HK-2 (cell line): ENCODE results near the gene DEPDC7.
"Not testable (repeated sequence)": the region's sequence is repeated elsewhere in the genome, so short reads cannot be mapped to it uniquely, and the experiment has no call there.

Experiments used
- DNase-seq: peaks from one replicate; pipeline ENCODE4 v3.0.0-alpha.2; 2018; ENCODE audit not compliant: unreplicated experiment

DEPDC7 gene

DNA sequence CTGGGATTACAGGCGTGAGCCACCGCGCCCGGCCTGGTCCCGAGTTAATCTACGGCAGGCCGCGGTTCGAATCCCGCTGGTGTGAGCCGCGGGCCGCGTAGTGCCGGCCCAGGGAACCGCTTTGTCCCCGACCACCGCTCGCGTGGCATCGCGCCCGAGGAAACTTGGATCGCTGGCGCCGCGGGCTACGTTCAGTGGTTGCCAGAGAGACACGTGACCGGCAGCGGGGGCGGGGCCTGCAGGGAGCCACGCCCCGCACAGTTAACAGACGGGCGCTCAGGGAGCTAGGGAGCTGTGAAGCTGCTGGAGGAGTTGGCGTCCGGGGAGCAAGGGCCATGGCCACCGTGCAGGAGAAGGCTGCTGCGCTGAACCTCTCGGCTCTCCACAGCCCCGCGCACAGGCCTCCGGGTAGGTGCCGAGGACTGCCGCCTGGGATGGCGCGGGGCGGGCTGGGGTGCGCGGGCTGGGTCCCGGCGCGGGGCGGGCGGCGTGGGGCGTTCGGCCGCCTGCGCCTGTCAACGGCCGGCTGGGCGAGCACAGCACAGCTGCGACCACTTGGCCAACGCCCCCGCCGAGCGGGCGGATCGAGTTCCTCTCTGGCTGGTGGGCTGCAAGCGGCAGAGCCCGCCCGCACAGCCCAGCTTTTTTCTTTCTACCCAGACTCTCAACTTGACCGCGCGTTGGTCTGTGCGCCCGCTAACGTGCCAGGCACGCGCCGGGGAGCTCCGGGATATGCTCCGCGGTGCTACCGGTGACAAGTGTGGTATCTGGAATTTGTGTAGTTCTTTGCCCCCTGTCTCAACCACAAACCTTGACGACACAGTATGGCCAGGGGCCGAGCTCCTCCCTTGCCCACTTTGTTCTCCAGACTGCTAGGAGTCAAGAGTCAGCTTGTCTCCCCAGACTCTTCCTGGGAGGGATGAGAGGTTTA, at the start of gene DEPDC7:
Gene DEPDC7 (plus strand): TSS at position 258 of the 931 bp plus-strand sequence. CDS start 78 bp downstream, at position 336.
- DNase-seq = peak; percentile 88

DNA sequence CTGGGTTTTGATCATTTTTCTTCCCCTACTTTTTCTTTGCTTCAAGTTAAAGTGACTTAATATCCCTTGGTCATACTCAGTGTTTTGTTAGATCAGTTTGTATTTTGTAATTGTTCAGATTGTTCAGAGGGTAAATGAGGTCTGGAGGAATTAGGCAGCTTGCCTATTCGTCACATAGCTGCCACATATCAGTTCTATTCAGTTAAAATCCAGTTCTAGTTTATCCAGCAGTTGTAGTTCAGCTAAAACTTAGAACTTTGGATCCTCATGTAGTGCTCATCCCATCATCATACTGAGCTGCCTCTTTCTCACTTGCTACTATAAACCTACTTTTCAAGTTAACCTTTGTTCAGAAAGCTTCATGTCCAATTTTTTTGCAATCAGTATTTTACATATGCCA, 47.1 kb upstream of the DEPDC7 start:
- DNase-seq = no peak

DNA sequence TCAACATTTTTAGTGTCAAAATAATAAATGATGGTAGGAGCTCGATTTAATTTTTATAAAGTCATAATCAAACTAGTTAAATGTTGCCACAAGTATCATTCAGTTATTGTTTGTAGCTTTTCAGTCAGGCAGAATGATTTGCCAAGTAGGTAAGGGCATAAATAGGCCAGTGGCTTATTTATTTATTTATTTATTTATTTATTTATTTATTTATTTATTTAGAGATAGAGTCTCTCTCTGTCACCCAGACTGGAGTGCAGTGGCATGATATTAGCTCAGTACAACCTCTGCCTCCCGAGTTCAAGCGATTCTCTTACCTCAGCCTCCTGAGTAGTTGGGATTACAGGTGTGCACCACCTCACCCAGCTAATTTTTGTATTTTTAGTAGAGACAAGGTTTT, 43.4 kb upstream of the DEPDC7 start:
- DNase-seq = not testable (repeated sequence)

DNA sequence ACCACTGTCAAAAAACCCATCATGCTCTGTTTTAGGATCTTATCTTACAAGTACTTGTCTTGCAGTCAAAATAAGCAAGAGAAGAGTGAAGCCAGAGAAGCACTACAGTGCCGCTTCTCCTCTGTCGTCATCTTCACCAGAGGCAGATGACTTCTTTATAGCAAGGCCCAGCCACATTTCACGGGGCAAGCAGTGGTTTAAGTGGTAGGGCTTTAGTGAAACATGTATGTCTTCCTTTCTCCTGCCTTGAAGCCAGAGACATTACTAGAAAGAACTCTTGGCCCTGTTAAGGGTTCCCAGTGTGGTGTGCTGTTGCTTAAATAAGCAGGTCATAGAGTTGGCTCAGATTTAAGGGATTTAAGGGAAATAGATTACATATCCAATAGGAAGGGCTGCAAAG, 42.9 kb upstream of the DEPDC7 start:
- DNase-seq = no peak

DNA sequence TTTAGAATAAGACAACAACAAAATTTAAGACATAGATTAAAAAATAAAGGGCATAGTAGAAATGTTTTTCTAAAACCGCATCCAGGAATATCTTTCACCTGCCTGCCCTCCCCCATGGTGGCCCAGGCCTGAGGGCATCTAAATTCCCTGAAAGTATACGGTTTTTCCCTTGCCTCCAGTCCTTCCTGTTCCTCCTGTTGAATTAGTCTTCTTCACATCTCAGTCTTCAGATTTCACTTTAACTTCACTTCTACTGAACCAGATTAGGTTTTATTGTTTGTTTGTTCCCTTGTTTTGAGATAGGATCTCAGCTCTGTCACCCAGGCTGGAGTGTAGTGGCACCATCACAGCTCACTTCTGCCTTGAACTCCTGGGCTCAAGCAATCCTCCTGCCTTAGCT, 33.1 kb upstream of the DEPDC7 start:
- no peak for DNase-seq

DNA sequence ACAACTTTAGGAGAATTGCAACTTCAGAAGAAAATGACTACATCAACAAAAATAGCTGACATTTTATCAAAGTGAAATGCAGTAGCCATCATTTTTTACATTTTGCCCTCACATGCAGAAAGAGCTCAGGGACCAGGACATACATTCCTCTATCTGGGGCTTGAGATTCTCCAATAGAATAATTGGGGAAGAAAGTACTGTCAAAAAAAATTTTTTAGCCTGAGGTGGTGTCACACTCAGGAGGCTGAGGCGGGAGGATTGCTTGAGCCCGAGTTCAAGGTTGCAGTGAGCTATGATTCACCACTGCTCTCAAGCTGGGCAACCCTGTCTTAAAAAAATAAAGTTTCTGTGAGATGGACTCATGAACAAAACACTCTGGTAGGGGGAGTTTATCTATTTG, 32.2 kb upstream of the DEPDC7 start:
- no peak for DNase-seq

DNA sequence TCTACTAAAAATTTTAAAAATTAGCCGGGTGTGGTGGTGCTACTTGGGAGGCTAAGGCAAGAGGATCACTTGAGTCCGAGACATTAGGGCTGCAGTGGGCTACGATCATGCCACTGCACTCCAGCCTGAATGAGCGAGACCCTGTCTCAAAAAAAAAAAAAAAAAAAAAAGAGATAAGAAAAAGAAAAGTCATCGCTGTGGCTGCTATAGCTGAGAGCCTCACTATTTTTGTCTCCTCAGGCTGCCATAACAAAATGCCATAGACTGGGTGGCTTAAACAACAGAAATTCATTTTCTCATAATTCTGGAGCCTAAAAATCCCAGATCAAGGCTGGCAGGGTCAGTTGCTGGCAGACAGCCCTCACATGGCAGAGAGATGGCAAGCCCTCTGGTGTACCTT, 30.1 kb upstream of the DEPDC7 start:
- DNase-seq = no peak

DNA sequence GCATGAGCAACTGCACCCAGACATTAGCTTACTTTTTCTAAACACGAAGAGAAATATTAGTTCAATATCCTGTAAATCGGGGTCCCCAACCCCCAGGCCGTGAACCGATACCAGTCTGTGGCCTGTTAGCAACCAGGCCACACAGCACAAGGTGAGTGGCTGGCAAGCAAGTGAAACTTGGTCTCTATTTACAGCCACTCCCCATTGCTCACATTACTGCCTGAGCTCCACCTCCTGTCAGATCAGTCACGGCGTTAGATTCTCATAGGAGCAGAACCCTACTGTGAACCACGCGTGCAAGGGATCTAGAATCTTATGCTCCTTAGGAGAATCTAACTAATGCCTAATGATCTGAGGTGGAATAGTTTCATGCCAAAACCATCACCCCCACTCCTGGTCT, 27.8 kb upstream of the DEPDC7 start:
- DNase-seq = no peak

DNA sequence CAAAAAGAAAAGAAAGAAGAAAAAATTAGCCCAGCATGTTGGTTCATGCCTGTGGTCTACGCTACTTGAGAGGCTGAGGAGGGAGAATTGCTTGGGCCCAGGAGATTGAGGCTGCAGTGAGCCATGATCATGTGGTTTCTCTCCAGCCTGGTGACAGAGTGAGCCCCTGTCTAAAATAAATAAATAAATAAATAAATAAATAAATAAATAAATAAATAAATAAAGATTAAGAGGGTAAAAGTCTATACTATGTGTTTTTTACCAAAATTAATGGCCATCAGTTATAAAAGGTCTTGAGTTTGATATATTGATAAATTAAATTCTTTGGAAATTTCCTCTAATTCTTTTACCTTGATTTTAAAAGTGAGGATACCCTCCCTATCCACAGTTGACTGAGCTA, 25.2 kb upstream of the DEPDC7 start:
- no peak for DNase-seq

DNA sequence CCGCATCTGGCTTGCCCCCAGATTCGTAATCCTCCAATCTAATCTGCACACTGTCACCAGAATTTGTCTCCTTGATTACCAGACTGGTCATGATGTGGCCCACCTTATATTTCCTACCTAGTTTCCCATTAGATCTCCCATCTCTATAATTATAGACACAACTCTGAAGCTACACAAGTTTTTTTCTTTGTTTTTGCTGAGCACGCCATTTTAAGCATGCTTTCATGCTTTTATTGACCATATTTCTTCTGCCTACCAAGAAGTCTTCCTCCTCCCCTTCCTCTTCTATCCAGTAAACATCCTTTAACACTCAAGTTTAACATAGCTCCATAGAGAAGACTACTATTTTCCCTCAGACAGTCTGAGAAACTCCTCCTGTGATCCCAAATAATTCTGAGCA, 24.3 kb upstream of the DEPDC7 start:
- DNase-seq = no peak

DNA sequence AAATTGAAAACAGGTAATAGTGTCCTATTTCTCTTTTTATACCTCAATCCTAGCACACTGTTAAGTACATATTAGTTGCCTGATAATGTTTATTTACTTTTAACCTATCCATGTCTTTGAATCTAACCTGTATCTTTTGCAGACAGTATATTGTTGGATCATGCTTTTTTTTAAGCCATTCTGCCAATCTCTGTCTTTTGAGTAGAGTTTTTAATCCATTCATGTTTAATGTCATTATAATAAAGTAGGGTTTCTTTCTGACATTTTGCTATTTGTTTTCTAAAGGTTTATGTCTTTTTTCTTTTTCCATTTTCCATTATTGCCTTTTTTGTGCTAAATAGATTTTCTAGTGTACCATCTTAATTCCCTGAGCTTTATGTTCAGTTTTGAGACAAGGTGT, 23.8 kb upstream of the DEPDC7 start:
- no peak for DNase-seq

DNA sequence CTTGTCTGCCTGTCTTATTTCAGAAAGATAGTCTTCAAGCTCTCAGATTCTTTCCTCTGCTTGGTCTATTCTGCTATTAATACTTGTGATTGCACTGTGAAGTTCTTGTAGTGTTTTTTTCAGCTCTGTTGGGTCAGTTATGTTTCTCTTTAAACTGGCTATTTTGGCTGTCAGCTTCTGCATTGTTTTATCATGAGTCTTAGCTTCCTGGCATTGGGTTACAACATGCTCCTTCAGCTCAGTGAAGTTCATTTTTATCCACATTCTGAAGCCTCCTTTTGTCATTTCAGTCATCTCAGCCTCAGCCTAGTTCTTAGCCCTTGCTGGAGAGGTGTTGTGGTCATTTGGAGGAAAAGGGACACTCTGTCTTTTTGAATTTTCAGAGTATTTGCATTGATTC, 15.5 kb upstream of the DEPDC7 start:
- no peak for DNase-seq

DNA sequence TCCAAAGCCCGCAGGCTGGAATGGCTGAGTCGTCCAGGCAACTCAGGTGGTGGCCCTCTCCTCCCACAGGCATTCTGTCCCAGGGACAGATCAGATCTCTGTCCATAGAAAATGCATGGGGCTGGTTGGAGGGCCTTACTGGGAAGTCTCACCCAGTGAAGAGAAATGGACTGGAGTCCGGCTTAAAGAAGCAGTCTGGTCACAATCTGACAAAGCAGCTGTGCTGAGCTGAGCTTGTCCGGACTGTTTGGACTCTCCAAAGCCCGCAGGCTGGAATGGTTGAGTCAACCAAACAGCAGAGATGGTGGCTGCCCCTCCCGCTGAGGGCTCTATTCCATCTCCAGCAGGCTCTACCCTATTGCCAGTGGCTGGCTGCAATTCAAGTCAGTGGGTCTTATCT, 14.4 kb upstream of the DEPDC7 start:
- DNase-seq = no peak

DNA sequence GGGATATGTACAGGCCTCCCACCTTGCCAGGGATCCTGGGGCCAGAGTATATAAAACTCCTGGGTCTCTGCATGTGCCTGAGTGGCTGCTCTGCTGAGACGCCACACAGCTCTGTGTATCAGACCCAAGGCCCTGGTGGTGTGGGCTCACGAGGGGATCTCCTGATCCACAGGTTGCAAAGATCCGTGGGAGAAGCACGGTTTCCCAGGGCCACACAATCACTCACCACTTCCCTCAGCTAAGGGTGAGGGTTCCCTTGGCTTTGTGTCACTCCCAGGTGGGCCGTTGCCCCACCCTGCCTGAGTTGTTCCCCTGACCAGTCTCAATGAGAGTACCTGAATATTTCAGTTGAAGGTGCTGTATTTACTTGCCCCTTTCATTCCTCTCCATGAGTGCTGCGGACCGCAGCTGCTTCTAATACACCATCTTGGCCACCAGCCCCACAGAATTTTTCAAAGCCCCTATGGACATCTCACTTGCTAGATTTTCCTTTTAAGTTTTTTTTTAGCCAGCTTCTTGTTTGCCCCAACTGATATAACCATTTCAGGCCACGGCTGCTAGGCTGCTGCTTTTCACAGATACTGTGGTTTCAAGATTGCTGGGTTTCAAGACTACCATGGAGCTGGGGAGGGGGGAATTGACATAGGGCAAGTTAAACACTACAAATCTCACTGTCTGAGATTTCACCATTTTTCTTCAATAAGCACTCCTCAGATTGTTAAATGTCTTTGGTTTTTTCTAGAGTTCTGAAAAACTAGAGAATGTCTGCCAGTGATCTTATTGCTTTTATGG, 13.7 kb upstream of the DEPDC7 start:
- DNase-seq = no peak

DNA sequence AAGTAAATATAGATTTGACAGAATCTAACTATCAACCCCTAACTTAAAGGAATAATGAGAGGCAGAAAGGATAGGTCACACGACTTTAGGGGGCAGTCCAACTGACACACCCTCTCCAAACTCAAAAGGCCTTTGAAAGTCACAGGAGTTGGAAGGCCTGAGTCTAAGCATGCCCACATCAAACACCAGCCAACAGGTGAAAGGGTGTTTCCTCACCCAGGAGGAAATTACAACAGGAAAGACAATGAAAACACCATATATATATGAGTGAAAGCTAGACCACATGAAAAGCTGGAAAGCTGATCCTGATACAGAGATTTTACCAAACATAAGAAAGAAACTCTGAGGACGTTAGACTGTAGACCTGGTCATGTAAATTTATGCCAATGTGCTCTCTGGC, 10.5 kb upstream of the DEPDC7 start:
- DNase-seq = no peak

DNA sequence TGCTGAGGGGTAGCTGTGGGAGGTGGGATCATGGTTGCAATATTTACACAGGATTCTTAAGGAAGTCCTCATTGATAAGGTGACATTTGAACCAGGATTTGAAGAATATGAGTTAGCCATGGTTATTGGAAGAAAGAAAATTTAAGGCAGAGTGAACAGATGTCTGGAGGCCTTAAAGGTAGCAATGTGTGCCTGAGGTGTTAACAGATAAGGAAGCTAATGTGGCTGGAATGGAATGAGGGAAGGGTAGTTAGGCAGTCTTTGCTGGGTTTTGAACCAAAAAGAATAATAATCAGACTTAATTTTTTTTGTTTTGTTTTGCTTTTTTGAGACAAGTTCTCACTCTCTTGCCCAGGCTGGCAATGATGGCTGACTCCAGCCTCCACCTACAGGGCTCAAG, 9.7 kb upstream of the DEPDC7 start:
- DNase-seq = no peak

DNA sequence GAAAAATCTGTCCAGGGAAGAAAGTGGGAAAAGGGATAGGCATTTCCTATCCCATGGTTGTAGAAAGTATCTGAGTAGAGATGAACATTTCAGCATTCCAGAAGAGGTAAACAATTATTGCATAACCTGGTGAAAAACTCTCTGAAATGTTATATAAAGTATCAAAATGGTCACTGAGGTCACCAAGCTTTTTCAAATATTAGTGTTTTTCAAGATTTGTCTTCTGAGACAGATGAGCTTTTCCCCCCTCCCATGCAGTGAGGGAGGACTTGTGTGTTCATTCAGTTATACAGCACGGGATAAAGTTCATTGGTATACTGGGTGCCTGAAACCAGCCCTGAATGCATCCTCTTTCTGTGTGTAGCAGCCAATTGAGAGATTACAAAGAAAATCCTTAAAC, 1.9 kb upstream of the DEPDC7 start:
- DNase-seq = no peak

DNA sequence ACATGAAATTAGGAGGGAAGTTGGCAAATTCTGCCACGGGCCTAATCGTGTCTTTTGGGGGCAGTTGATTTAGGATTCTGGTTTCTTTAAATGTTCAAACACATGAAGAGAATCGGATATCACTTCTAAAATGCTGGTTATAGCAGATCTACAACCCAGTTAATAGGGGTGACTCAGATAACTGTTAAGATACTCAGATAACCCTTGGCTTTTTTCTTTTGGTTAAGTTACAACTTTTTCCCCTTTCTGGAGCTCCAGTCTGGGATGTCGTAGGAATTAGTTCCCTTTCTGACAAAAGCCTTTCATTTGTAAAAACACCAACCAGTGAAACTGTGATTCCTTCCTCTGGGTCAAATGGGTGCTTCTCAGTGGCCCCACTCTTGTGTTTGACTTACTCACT, 976 bp downstream of the DEPDC7 start:
- DNase-seq = no peak

DNA sequence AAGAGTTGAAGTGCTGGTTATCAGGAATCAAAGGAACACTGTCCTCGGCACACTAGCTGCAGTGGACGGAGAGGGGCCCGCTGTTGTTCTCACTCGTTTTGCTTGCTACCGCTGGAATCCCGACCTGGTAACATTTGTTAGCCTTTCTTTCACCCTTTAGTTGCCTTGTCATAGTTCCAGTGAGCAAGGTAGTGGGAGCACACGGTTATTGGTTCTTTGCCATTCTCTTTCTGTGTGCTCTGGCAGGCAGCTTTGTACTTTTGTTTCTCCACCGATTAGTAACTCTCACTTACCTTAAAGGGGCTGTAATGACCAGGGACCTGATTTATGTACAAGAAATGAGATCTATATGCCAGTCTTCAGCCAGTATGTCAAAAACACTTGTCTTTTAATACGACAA, 1.8 kb downstream of the DEPDC7 start:
- no peak for DNase-seq

DNA sequence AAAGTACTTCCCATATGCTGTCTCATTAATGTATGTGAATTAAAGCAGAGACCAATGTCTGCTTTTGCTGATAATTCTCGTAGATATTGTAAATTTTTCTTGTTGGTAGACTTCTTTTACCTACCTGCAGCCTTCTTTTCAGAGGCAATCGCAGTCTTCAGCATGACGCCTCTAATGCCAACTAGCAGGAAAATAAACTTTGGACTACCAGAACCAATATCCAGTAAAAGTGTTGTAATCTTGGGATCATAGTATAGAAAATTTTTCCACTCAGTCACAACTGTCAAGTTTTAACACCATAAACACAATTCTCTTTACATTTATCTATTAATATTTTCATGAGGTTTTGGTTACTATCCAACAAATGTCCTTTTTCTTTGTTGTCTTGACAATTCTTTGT, 2.3 kb downstream of the DEPDC7 start:
- DNase-seq = no peak

DNA sequence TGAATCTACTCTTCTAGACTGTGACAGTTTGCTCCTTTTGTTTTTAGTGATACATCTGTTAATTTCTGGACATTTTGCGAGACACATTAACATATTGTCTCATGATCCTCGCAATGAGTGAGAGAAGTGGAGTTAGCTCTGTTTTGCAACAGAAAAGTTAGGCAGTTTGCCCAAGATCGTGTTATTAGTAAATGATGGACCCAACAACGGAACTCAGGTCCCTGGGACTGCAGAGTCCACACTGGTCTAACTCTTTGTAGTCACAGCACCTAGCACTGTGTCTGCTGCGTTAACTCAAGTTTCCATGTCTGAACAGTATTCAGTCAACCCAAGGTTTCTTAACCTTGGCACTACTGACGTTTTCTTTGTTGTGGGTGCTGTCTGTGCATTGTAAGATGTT, 3.2 kb downstream of the DEPDC7 start:
- no peak for DNase-seq

DNA sequence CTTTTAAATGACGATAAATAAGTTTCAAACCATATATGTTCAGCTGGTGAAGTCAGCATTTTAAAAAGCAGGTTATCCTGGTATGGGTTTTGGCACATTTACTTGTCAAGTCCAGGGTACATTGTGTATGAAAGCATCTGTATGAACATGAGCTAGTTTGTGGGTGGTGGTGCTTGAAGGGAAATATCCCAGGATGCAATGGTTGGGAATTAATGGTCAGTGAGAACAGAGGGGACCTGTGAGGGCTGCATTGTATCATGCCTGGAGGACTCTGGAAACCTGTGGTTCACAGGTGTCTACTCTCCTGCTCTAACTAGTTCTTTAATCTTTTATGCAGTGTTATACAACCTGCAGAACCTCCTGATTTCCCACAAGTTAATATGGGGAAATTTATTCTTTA, 5.8 kb downstream of the DEPDC7 start:
- no peak for DNase-seq

DNA sequence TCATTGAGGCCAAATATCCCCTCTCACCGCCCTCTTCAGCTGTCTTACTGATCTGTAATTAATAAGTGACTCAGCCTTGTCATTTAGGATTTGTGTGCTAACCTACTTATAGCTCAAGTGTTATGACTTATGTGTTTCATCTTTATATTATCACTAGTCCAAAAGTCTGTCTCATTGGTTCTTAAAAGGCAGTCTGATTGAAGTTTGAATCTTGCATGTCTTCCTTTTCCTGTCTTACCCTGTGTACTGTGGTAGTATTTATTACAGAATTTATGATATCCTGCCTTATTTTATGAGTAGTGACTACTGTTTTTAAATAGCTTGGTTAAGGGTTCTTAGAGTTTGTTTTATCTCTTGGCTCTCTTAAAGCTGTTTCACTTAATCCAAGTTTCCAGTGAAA, 6.3 kb downstream of the DEPDC7 start:
- DNase-seq = no peak
